Liver (tissue), 9 donors: ENCODE results near the gene DNAJC2. TPM values are rescaled to one million over a fixed set of nuclear protein-coding genes. Genes with fewer than 3 reads are reported as not detected.

Source experiments
- DNase-seq: peaks from one replicate; pipeline ENCODE4 v3.0.0-alpha.2; 2017; ENCODE audit warnings: low spot score
- H3K27ac ChIP-seq, 2 donors: one replicate each; pipeline ENCODE4 v1.7.0; 2013; ENCODE audit warnings: inconsistent platforms in 2 of 2, low read length in 2 of 2, control low read depth in 1 of 2, low read depth in 1 of 2, mild to moderate bottlenecking in 1 of 2
- H3K27me3 ChIP-seq, 4 donors: one replicate each; pipeline versions ENCODE4 v1.6.1 to v1.7.0; 2013; ENCODE audit warnings: low read length in 3 of 4, inconsistent platforms in 1 of 4, mild to moderate bottlenecking in 1 of 4, moderate library complexity in 1 of 4; ENCODE audit not compliant: control insufficient read depth in 4 of 4, insufficient read depth in 4 of 4
- H3K36me3 ChIP-seq, 4 donors: one replicate each; pipeline versions ENCODE4 v1.6.1 to v1.7.0; 2013; ENCODE audit warnings: low read length in 3 of 4, mild to moderate bottlenecking in 3 of 4, low read depth in 1 of 4, moderate library complexity in 1 of 4; ENCODE audit not compliant: control insufficient read depth in 4 of 4, insufficient read depth in 3 of 4
- H3K4me1 ChIP-seq, 4 donors: one replicate each; pipeline versions ENCODE4 v1.6.1 to v1.7.0; 2013; ENCODE audit warnings: low read length in 3 of 4, mild to moderate bottlenecking in 3 of 4, moderate library complexity in 1 of 4; ENCODE audit not compliant: control insufficient read depth in 4 of 4, insufficient read depth in 4 of 4
- H3K4me3 ChIP-seq, 3 donors: one replicate each; pipeline versions ENCODE4 v1.6.1 to v1.7.0; 2013; ENCODE audit warnings: low read length in 3 of 3, control low read depth in 1 of 3, low read depth in 1 of 3, mild to moderate bottlenecking in 1 of 3
- H3K9ac ChIP-seq, 2 donors: one replicate each; pipeline ENCODE4 v1.7.0; 2013; ENCODE audit warnings: low read length in 2 of 2, mild to moderate bottlenecking in 2 of 2, moderate library complexity in 2 of 2, control low read depth in 1 of 2, low read depth in 1 of 2
- H3K9me3 ChIP-seq, 4 donors: one replicate each; pipeline versions ENCODE4 v1.6.1 to v1.7.0; 2013; ENCODE audit warnings: low read length in 3 of 4; ENCODE audit not compliant: control insufficient read depth in 4 of 4
- ATF3 ChIP-seq: IDR thresholded peaks from 2 replicates; pipeline ENCODE4 v1.6.1; 2016; ENCODE audit warnings: antibody characterized with exemption
- CTCF ChIP-seq: fragments of 150-350 bp; IDR thresholded peaks from 2 replicates; pipeline ENCODE4 v1.5.1; 2017; ENCODE audit warnings: improper control_type of control experiment, low read depth, low read length; ENCODE audit not compliant: missing input control
- EGR1 ChIP-seq, 2 donors: IDR thresholded peaks; 2 replicates each; pipeline ENCODE4 v1.6.1; 2016 to 2018; ENCODE audit warnings: antibody characterized with exemption in 2 of 2, low read depth in 2 of 2
- FOXA1 ChIP-seq: IDR thresholded peaks from 2 replicates; pipeline ENCODE4 v1.6.1; 2016; ENCODE audit warnings: antibody characterized with exemption
- FOXA2 ChIP-seq: IDR thresholded peaks from 2 replicates; pipeline ENCODE4 v1.6.1; 2016; ENCODE audit warnings: antibody characterized with exemption
- GABPA ChIP-seq, 2 donors: IDR thresholded peaks in 1 of 2; conservative IDR thresholded peaks in 1 of 2; 2 replicates each; pipeline ENCODE4 v1.6.1; 2016; ENCODE audit warnings: antibody characterized with exemption in 2 of 2, mild to moderate bottlenecking in 1 of 2, moderate library complexity in 1 of 2
- HNF4A ChIP-seq, 2 donors: conservative IDR thresholded peaks; 2 replicates each; pipeline ENCODE4 v1.6.1; 2016; ENCODE audit warnings: antibody characterized with exemption in 2 of 2, mild to moderate bottlenecking in 2 of 2
- HNF4G ChIP-seq: IDR thresholded peaks from 2 replicates; pipeline ENCODE4 v1.6.1; 2016; ENCODE audit warnings: antibody characterized with exemption
- JUND ChIP-seq, 2 donors: IDR thresholded peaks; 2 replicates each; pipeline ENCODE4 v1.6.1; 2016; ENCODE audit warnings: antibody characterized with exemption in 2 of 2
- MAX ChIP-seq: IDR thresholded peaks from 2 replicates; pipeline ENCODE4 v1.6.1; 2016; ENCODE audit warnings: antibody characterized with exemption
- NR2F2 ChIP-seq: IDR thresholded peaks from 2 replicates; pipeline ENCODE4 v1.6.1; 2016; ENCODE audit warnings: antibody characterized with exemption
- RAD21 ChIP-seq, 2 donors: IDR thresholded peaks; 2 replicates each; pipeline ENCODE4 v1.6.1; 2016; ENCODE audit warnings: antibody characterized with exemption in 2 of 2, mild to moderate bottlenecking in 2 of 2
- REST ChIP-seq: IDR thresholded peaks from 2 replicates; pipeline ENCODE4 v1.6.1; 2016; ENCODE audit warnings: antibody characterized with exemption, mild to moderate bottlenecking
- RXRA ChIP-seq, 2 donors: IDR thresholded peaks; 2 replicates each; pipeline ENCODE4 v1.6.1; 2017 to 2018; ENCODE audit warnings: antibody characterized with exemption in 2 of 2, mild to moderate bottlenecking in 1 of 2
- SP1 ChIP-seq: IDR thresholded peaks from 2 replicates; pipeline ENCODE4 v1.6.1; 2018; ENCODE audit warnings: antibody characterized with exemption, mild to moderate bottlenecking
- TAF1 ChIP-seq: conservative IDR thresholded peaks from 2 replicates; pipeline ENCODE4 v1.6.1; 2016; ENCODE audit warnings: antibody characterized with exemption, mild to moderate bottlenecking
- YY1 ChIP-seq: IDR thresholded peaks from 2 replicates; pipeline ENCODE4 v1.6.1; 2016; ENCODE audit warnings: antibody characterized with exemption, mild to moderate bottlenecking
- ZBTB33 ChIP-seq: IDR thresholded peaks from 2 replicates; pipeline ENCODE4 v1.6.1; 2016; ENCODE audit warnings: antibody characterized with exemption
- WGBS: extraction: QIAGEN DNeasy Blood & Tissue Kit; methylation state at CpG from one replicate; pipeline ENCODE4 v1.1.7; 2013; 5-methylcytosine and 5-hydroxymethylcytosine counted together
- polyA plus RNA-seq, 2 donors: library from polyadenylated mRNA; stranded (reverse) in 1 of 2; unstranded in 1 of 2; fragments of 200-250 nt in 1 of 2; fragments of >200 nt in 1 of 2; fragmentation: Nextera tagmentation in 1 of 2; extraction: Ambion mirVana in 1 of 2; gene quantifications; one replicate each; pipeline versions ENCODE4 v1.2.1 to v1.2.3, GENCODE V29; 2013 to 2015
- total RNA-seq, 2 donors: library from RNA; depleted of rRNA; stranded (reverse); fragments of >200 nt; gene quantifications; one replicate each; pipeline ENCODE4 v1.2.3, GENCODE V29; 2014
- donor health status: healthy.
- donor health status: healthy.
- donor health status: healthy.
- donor health status: healthy.
- donor health status: healthy.

DNAJC2 gene
- total and polyA plus RNA-seq, 4 donors, result 7.5 to 19.6 (median 11.0) TPM

DNA sequence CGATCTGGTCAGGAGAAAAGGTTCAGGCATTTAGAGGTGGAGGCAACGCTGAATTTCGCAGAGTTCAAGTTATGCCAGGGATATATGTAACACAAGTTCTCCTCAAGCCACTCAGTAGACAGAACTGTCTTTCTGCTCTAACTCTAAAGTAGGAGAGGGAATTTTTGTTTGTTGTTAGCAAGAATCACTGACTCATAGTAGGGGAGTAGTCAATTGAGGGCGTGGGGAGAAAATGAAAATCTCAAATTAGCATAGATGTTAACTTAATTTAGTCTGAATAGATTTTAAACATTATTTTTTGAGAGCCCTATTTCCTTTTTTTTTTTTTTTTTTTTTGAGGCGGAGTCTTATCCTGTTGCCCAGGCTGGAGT, 37.5 kb upstream of the DNAJC2 start:
- Histone ChIP-seq H3K4me3 (no peak overlapping the region), H3K9ac (no peak overlapping the region), H3K9me3 (no peaks in the 10 kb centered on the region), H3K4me1 (no peaks in the 10 kb centered on the region), H3K27ac (no peak overlapping the region), H3K36me3 (no peaks in the 10 kb centered on the region), H3K27me3 (no peaks in the 10 kb centered on the region)
- WGBS, result 90% methylated on average over 5 of the region's 5 CpGs
- TF ChIP-seq RXRA (IDR thresholded peaks at IDR 0.05) (no peak), YY1 (no peak), RAD21 (IDR thresholded peaks at IDR 0.05) (no peak), NR2F2 (no peak), EGR1 (IDR thresholded peaks at IDR 0.05; ENCODE audit: low read depth in 2 of 2) (no peak), JUND (IDR thresholded peaks at IDR 0.05) (no peak), GABPA (IDR thresholded peaks at IDR 0.05 in 1 of 2, conservative IDR thresholded peaks at IDR 0.05 in 1 of 2) (no peak), CTCF (no peak), HNF4A (conservative IDR thresholded peaks at IDR 0.05) (no peak), ATF3 (no peak), TAF1 (no peak), FOXA1 (no peak), HNF4G (no peak), MAX (no peak), SP1 (no peak), FOXA2 (no peak), ZBTB33 (no peak), REST (no peak)
- no peak for DNase-seq
